ENCODE measurements around the gene ITCH.
"Not testable (repeated sequence)": the region's sequence is repeated elsewhere in the genome, so short reads cannot be mapped to it uniquely, and the experiment has no call there.

The ITCH gene

DNA sequence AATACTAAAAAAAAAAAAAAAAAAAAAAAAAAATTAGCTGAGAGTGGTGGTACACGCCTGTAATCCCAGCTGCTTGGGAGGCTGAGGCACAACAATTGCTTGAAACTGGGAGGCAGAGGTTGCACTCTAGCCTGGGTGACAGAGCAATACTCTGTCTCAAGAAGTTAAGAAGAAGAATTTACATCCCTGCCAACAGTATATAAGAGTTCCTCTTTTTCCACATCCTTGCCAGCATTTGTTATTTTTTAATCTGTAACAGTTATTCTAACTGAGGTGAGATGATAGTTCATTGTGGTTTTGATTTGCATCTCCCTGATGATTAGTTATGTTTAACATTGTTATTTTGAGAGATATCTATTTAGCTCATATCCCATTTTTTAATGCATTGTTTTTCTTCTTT lies 132.8 kb downstream of the ITCH start:
- no peak overlapping the region for H3K4me3 ChIP-seq (ENCODE audit: low read length)
- TF ChIP-seq, protein P1, sequence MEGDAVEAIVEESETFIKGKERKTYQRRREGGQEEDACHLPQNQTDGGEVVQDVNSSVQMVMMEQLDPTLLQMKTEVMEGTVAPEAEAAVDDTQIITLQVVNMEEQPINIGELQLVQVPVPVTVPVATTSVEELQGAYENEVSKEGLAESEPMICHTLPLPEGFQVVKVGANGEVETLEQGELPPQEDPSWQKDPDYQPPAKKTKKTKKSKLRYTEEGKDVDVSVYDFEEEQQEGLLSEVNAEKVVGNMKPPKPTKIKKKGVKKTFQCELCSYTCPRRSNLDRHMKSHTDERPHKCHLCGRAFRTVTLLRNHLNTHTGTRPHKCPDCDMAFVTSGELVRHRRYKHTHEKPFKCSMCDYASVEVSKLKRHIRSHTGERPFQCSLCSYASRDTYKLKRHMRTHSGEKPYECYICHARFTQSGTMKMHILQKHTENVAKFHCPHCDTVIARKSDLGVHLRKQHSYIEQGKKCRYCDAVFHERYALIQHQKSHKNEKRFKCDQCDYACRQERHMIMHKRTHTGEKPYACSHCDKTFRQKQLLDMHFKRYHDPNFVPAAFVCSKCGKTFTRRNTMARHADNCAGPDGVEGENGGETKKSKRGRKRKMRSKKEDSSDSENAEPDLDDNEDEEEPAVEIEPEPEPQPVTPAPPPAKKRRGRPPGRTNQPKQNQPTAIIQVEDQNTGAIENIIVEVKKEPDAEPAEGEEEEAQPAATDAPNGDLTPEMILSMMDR (conservative IDR thresholded peaks at IDR 0.05; ENCODE audit: low read depth, low read length), result no peak

DNA sequence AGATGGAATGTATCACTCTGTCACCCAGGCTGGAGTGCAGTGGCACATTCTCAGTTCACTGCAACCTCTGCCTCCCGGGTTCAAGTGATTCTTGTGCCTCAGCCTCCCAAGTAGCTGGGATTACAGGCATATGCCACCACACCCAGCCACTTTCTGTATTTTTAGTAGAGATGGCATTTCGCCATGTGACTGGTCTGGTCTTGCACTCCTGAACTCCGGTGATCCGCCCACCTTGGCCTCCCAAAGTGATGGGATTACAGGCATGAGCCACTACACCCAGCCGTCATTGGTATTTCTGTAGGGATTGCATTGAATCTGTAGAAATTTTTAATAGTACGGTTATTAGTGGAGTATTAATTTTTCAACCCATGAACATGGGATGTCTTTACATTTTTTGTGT lies 134.5 kb downstream of the ITCH start:
- DNase-seq (ENCODE audit: low read depth); H3K4me3 ChIP-seq (ENCODE audit: low read length): not testable (repeated sequence)

More for the DNA sequence above, 132.8 kb downstream of the ITCH start:
- no peak for DNase-seq (ENCODE audit: low read depth)

GRCh38 chr20:34500823-34501222 lies 137.8 kb downstream of the ITCH start:
- no peak overlapping the region for H3K4me3 ChIP-seq (ENCODE audit: low read length)
- no peak for DNase-seq (ENCODE audit: low read depth)
- TF ChIP-seq, protein P1 (conservative IDR thresholded peaks at IDR 0.05; ENCODE audit: low read depth, low read length), result no peak

DNA sequence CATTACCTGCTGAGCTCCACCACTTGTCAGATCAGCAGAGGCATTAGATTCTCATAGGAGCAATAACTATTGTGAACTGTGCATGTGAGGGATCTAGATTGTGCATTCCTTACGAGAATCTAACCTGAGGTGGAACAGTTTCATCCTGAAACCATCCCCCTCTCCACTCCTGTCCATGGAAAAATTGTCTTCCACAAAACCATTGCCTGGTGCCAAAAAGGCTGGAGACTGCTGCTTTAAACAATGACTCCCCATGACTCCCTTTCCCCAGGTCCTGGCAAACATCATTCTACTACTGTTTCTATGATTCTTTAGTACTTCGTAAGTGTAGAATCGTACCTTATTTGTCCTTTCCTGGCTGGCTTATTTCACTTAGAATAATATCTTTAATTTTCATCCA lies 143.4 kb downstream of the ITCH start:
- TF ChIP-seq, protein P1 (conservative IDR thresholded peaks at IDR 0.05; ENCODE audit: low read depth, low read length), result no peak
- no peak for DNase-seq (ENCODE audit: low read depth)

DNA sequence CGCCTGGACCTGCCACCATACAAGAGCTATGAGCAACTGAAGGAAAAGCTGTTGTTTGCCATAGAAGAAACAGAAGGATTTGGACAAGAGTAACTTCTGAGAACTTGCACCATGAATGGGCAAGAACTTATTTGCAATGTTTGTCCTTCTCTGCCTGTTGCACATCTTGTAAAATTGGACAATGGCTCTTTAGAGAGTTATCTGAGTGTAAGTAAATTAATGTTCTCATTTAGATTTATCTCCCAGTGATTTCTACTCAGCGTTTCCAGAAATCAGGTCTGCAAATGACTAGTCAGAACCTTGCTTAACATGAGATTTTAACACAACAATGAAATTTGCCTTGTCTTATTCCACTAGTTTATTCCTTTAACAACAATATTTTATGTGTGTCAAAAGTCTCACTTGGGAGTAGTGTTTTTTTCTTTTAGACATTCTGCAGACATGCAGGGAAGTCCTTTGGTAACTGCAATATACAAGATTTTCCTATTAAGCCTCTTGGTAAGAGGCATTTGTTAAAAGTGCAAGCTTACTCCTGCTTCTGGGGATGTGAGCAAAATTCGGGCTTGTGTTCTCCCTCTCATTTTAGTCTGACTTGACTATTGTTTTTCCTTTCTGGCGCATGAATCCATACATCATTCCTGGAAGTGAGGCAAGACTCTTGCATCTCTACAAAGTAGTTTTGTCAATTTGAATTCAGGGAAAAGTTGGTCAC lies 144.8 kb downstream of the ITCH start:
- TF ChIP-seq, protein P1 (conservative IDR thresholded peaks at IDR 0.05; ENCODE audit: low read depth, low read length), result no peak
- H3K4me3 ChIP-seq (ENCODE audit: low read length), result no peak overlapping the region
- DNase-seq (ENCODE audit: low read depth), result no peak

More for the DNA sequence above, 143.4 kb downstream of the ITCH start:
- no peak overlapping the region for H3K4me3 ChIP-seq (ENCODE audit: low read length)

DNA sequence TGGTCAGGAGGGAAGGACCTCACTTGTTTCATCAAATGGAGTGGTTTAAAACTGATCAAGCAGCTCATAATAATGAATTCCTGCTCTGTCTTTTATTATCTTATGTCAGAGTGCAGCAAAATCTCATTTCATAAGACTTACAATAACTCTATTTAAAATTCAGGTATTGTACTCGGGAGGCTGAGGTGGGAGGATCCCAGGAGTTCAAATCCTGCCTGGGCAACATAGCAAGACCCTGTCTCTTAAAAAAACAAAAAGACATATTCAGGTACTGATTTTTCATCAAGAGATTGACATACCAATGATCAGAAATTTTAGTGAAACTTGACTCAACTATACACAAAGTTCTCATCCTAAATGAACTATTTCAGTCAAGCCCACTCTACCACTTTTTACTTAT lies 147.5 kb downstream of the ITCH start:
- no peak overlapping the region for H3K4me3 ChIP-seq (ENCODE audit: low read length)
- TF ChIP-seq, protein P1 (conservative IDR thresholded peaks at IDR 0.05; ENCODE audit: low read depth, low read length), result no peak
- no peak for DNase-seq (ENCODE audit: low read depth)

- H3K4me3 ChIP-seq (ENCODE audit: low read length), result no peak overlapping the region
- no peak for DNase-seq (ENCODE audit: low read depth)
- TF ChIP-seq, protein P1 (conservative IDR thresholded peaks at IDR 0.05; ENCODE audit: low read depth, low read length), result no peak
Measured at GRCh38 chr20:34511891-34512265, 148.8 kb downstream of the ITCH start.
